HEK293 (cell line): ENCODE data around the gene GABRD.
"Not testable (repeated sequence)": the region's sequence is repeated elsewhere in the genome, so short reads cannot be mapped to it uniquely, and the experiment has no call there.

Experiments used
- CTCF ChIA-PET: fragments of 350-600 bp; formaldehyde crosslinking; extraction: SDS; loops from one replicate; lab custom pipeline; 2021; ENCODE audit warnings: antibody characterized with exemption; lab: Yijun Ruan, JAX
- POLR2A ChIA-PET: fragments of 300-600 bp; formaldehyde crosslinking; extraction: SDS; loops from one replicate; lab custom pipeline; 2020; ENCODE audit warnings: antibody characterized with exemption, inconsistent platforms; lab: Yijun Ruan, JAX
- H3K27ac ChIP-seq: fragments of 200-500 bp; sonication (Bioruptor generic); 2 replicates; pipeline ENCODE4 v1.5.1; 2014; ENCODE audit warnings: low read depth, low read length, control low read depth, inconsistent platforms; ENCODE audit errors: extremely low read depth
- H3K36me3 ChIP-seq, 2 experiments: fragments of 200-500 bp in 1 of 2; sonication (Bioruptor generic) in 1 of 2; 1 replicate in 1 of 2; 2 replicates in 1 of 2; pipeline ENCODE4 v1.5.1; 2014 to 2017; ENCODE audit warnings: inconsistent platforms in 2 of 2, low read length in 2 of 2; ENCODE audit not compliant: control insufficient read depth in 2 of 2, insufficient read depth in 1 of 2
- H3K4me1 ChIP-seq: fragments of 200-500 bp; sonication (Bioruptor generic); 2 replicates; pipeline ENCODE4 v1.5.1; 2014; ENCODE audit warnings: mild to moderate bottlenecking, low read length, inconsistent platforms; ENCODE audit not compliant: control insufficient read depth, insufficient read depth
- H3K4me3 ChIP-seq: 2 replicates; pipeline ENCODE4 v1.5.1; 2011; ENCODE audit warnings: low read depth, mild to moderate bottlenecking, control low read depth, low read length, moderate library complexity
- H3K9me3 ChIP-seq: fragments of 200-500 bp; sonication (Bioruptor generic); 2 replicates; pipeline ENCODE4 v1.5.1; 2014; ENCODE audit warnings: low read depth, low read length, inconsistent platforms; ENCODE audit not compliant: control insufficient read depth, insufficient read depth
- INSM2 ChIP-seq: fragments of 450-650 bp; formaldehyde crosslinking; IDR thresholded peaks from 2 replicates; pipeline ENCODE4 v1.5.1; 2016; ENCODE audit warnings: missing biosample characterization, missing genetic modification characterization
- KLF10 ChIP-seq: fragments of 450-650 bp; IDR thresholded peaks from 2 replicates; pipeline ENCODE4 v1.5.1; 2018; ENCODE audit warnings: missing biosample characterization, mild to moderate bottlenecking, missing genetic modification characterization
- TSHZ1 ChIP-seq: fragments of 450-650 bp; formaldehyde crosslinking; IDR thresholded peaks from 2 replicates; pipeline ENCODE4 v1.5.1; 2016; ENCODE audit warnings: missing biosample characterization, missing genetic modification characterization, borderline replicate concordance
- ZBTB11 ChIP-seq: fragments of 450-650 bp; formaldehyde crosslinking; conservative IDR thresholded peaks from 2 replicates; pipeline ENCODE4 v1.5.1; 2016; ENCODE audit warnings: low read depth, missing biosample characterization, missing genetic modification characterization
- ZNF157 ChIP-seq: fragments of 450-650 bp; formaldehyde crosslinking; IDR thresholded peaks from 2 replicates; pipeline ENCODE4 v1.5.1; 2016; ENCODE audit warnings: missing biosample characterization, missing genetic modification characterization
- ZNF24 ChIP-seq: fragments of 450-650 bp; formaldehyde crosslinking; IDR thresholded peaks from 2 replicates; pipeline ENCODE4 v1.5.1; 2016; ENCODE audit warnings: missing biosample characterization, missing genetic modification characterization
- ZNF311 ChIP-seq: fragments of 450-650 bp; formaldehyde crosslinking; IDR thresholded peaks from 2 replicates; pipeline ENCODE4 v1.5.1; 2017; ENCODE audit warnings: missing biosample characterization, missing genetic modification characterization, borderline replicate concordance
- ZNF324 ChIP-seq: fragments of 450-650 bp; formaldehyde crosslinking; IDR thresholded peaks from 2 replicates; pipeline ENCODE4 v1.5.1; 2016; ENCODE audit warnings: missing biosample characterization, missing genetic modification characterization
- ZNF350 ChIP-seq: fragments of 450-650 bp; formaldehyde crosslinking; IDR thresholded peaks from 2 replicates; pipeline ENCODE4 v1.5.0; 2017; ENCODE audit warnings: missing biosample characterization, mild to moderate bottlenecking, missing genetic modification characterization
- ZNF560 ChIP-seq: fragments of 450-650 bp; formaldehyde crosslinking; IDR thresholded peaks from 2 replicates; pipeline ENCODE4 v1.5.1; 2017; ENCODE audit warnings: missing biosample characterization, missing genetic modification characterization, borderline replicate concordance
- ZNF701 ChIP-seq: fragments of 450-650 bp; formaldehyde crosslinking; IDR thresholded peaks from 2 replicates; pipeline ENCODE4 v1.5.1; 2016; ENCODE audit warnings: missing biosample characterization, missing genetic modification characterization
- ZNF777 ChIP-seq: fragments of 450-650 bp; formaldehyde crosslinking; IDR thresholded peaks from 2 replicates; pipeline ENCODE4 v1.5.1; 2017; ENCODE audit warnings: missing biosample characterization, missing genetic modification characterization, borderline replicate concordance
- ZSCAN18 ChIP-seq: fragments of 450-650 bp; formaldehyde crosslinking; IDR thresholded peaks from 2 replicates; pipeline ENCODE4 v1.5.1; 2016; ENCODE audit warnings: missing biosample characterization, missing genetic modification characterization

GABRD gene

GRCh38 chr1:1980467-1981141 lies 38.5 kb upstream of the GABRD start (continued):
- no peak for TF ChIP-seq ZNF701 (tag by site-specific recombination)

- no peaks in the 10 kb centered on the region for H3K36me3 ChIP-seq
- H3K27ac ChIP-seq: no peak overlapping the region
- POLR2A ChIA-PET: no interaction called here
- H3K4me1 ChIP-seq: no peaks in the 10 kb centered on the region
- CTCF ChIA-PET: no interaction called here
- no peak overlapping the region for H3K4me3 ChIP-seq
- H3K9me3 ChIP-seq: no peaks in the 10 kb centered on the region
- TF ChIP-seq ZNF350 (tag by site-specific recombination): no peak
- no peak for TF ChIP-seq ZNF311 (tag by site-specific recombination)
- TF ChIP-seq INSM2 (tag by site-specific recombination): no peak
- no peak for TF ChIP-seq ZBTB11 (tag by site-specific recombination)
- TF ChIP-seq ZSCAN18 (tag by site-specific recombination): no peak
- TF ChIP-seq ZNF24: no peak
- no peak for TF ChIP-seq ZNF560
- TF ChIP-seq ZNF157 (tag by site-specific recombination): no peak
- TF ChIP-seq KLF10 (tag by site-specific recombination): no peak
- no peak for TF ChIP-seq ZNF777 (tag by site-specific recombination)
- TF ChIP-seq ZNF324 (tag by site-specific recombination): no peak
- TF ChIP-seq TSHZ1 (tag by site-specific recombination): no peak
Observed at GRCh38 chr1:1981142-1981500, 38.0 kb upstream of the GABRD start.

GRCh38 chr1:1981631-1982327 lies 37.4 kb upstream of the GABRD start:
- H3K4me1 ChIP-seq, H3K36me3 ChIP-seq, H3K9me3 ChIP-seq, H3K27ac ChIP-seq, POLR2A ChIA-PET, H3K4me3 ChIP-seq: not testable (repeated sequence)
- CTCF ChIA-PET: interaction anchor here (1.2 kb wide), 1 partner anchor 63 kb away, joined by 3 read pairs; no protein-coding TSS in a partner anchor
